H1 (cell line): ENCODE results near the gene DUSP1. TPM values are rescaled to one million over a fixed set of nuclear protein-coding genes. Genes with fewer than 3 reads are reported as not detected.

Source experiments
- CTCF ChIA-PET: fragments of 300-600 bp; sonication (Branson Sonifier 250); formaldehyde crosslinking; loops from one replicate; lab custom pipeline; 2021; ENCODE audit not compliant: partially characterized antibody; lab: Charles Lee
- POLR2A ChIA-PET: fragments of 300-600 bp; sonication (Branson Sonifier 250); formaldehyde crosslinking; loops from one replicate; lab custom pipeline; 2021; ENCODE audit warnings: inconsistent platforms; ENCODE audit not compliant: partially characterized antibody; lab: Charles Lee
- DNase-seq, 2 experiments: peaks; one replicate each; pipeline versions ENCODE4 v3.0.0 to v3.0.0-alpha.2; 2010 to 2022; ENCODE audit warnings: low spot score in 2 of 2, low read depth in 1 of 2, mixed read lengths in 1 of 2
- FAIRE-seq: peaks from 2 replicates; lab custom pipeline; 2011; peaks lifted over from hg19 to GRCh38; lab: Jason Lieb, UNC
- H2AFZ ChIP-seq: 2 replicates; pipeline ENCODE4 v1.8.1; 2012; ENCODE audit warnings: low read length, inconsistent platforms
- H2AK5ac ChIP-seq: 2 replicates; pipeline ENCODE4 v1.6.1; 2013; ENCODE audit warnings: low read depth, low read length
- H2BK120ac ChIP-seq: replicated peaks from 2 replicates; pipeline ENCODE3; 2013; ENCODE audit warnings: low read depth, low read length, inconsistent platforms
- H2BK12ac ChIP-seq: 2 replicates; pipeline ENCODE4 v1.6.1; 2013; ENCODE audit warnings: low read depth, low read length
- H2BK15ac ChIP-seq: 2 replicates; pipeline ENCODE4 v1.6.1; 2013; ENCODE audit warnings: low read length
- H2BK20ac ChIP-seq: 2 replicates; pipeline ENCODE4 v1.6.1; 2013; ENCODE audit warnings: low read length
- H2BK5ac ChIP-seq: 2 replicates; pipeline ENCODE4 v1.6.1; 2013; ENCODE audit warnings: low read depth, low read length
- H3K14ac ChIP-seq: 2 replicates; pipeline ENCODE4 v1.6.1; 2013; ENCODE audit warnings: inconsistent platforms; ENCODE audit not compliant: insufficient read length
- H3K18ac ChIP-seq: 2 replicates; pipeline ENCODE4 v1.6.1; 2013; ENCODE audit warnings: low read length; ENCODE audit errors: extremely low read depth
- H3K23ac ChIP-seq: 2 replicates; pipeline ENCODE4 v1.6.1; 2013; ENCODE audit warnings: inconsistent platforms; ENCODE audit not compliant: insufficient read length
- H3K23me2 ChIP-seq: 2 replicates; pipeline ENCODE4 v1.6.1; 2013; ENCODE audit warnings: low read depth, low read length
- H3K27ac ChIP-seq: 2 replicates; pipeline ENCODE4 v1.6.1; 2011; ENCODE audit warnings: low read depth, low read length, inconsistent platforms
- H3K27me3 ChIP-seq, 4 experiments: replicated peaks in 1 of 4; 1 replicate in 1 of 4; 2 replicates in 3 of 4; pipeline versions ENCODE4 v1.6.1 to v1.8.1; 2011 to 2013; ENCODE audit warnings: low read length in 3 of 4, mild to moderate bottlenecking in 3 of 4, inconsistent platforms in 2 of 4, mixed read lengths in 2 of 4, moderate library complexity in 1 of 4; ENCODE audit not compliant: control insufficient read depth in 3 of 4, insufficient read depth in 3 of 4; ENCODE audit errors: extremely low read depth in 1 of 4
- H3K36me3 ChIP-seq, 4 experiments: 2 replicates each; pipeline versions ENCODE4 v1.6.1 to v1.8.1; 2011 to 2013; ENCODE audit warnings: mild to moderate bottlenecking in 4 of 4, low read length in 3 of 4, moderate library complexity in 2 of 4, control low read depth in 1 of 4, inconsistent platforms in 1 of 4; ENCODE audit not compliant: insufficient read depth in 4 of 4, control insufficient read depth in 2 of 4
- H3K4ac ChIP-seq: replicated peaks from 2 replicates; pipeline ENCODE3; 2013; ENCODE audit warnings: low read length, low read depth, mixed read lengths, inconsistent platforms; ENCODE audit not compliant: insufficient read length
- H3K4me1 ChIP-seq, 4 experiments: replicated peaks in 1 of 4; 1 replicate in 1 of 4; 2 replicates in 3 of 4; pipeline versions ENCODE4 v1.6.1 to v1.8.1; 2011 to 2013; ENCODE audit warnings: low read length in 3 of 4, inconsistent platforms in 2 of 4, mixed read lengths in 1 of 4; ENCODE audit not compliant: insufficient read depth in 4 of 4, control insufficient read depth in 3 of 4
- H3K4me2 ChIP-seq, 2 experiments: 2 replicates each; pipeline versions ENCODE4 v1.6.1 to v1.8.1; 2011 to 2013; ENCODE audit warnings: low read depth in 2 of 2, low read length in 2 of 2, control low read depth in 1 of 2, inconsistent platforms in 1 of 2, mild to moderate bottlenecking in 1 of 2; ENCODE audit not compliant: insufficient read depth in 1 of 2
- H3K4me3 ChIP-seq, 4 experiments: fragments of 200-600, 300-600 bp in 1 of 4; sonication (generic), shearing (Covaris generic), sonication (Bioruptor Twin) in 1 of 4; 2 replicates each; pipeline versions ENCODE4 v1.5.1 to v1.8.1; 2011 to 2016; ENCODE audit warnings: low read length in 4 of 4, low read depth in 3 of 4, control low read depth in 2 of 4, inconsistent platforms in 2 of 4, mild to moderate bottlenecking in 2 of 4, mixed read lengths in 1 of 4, moderate library complexity in 1 of 4; ENCODE audit not compliant: insufficient read depth in 2 of 4; ENCODE audit errors: extremely low read depth in 1 of 4
- H3K56ac ChIP-seq: replicated peaks from 2 replicates; pipeline ENCODE3; 2013; ENCODE audit warnings: low read depth, mild to moderate bottlenecking, mixed read lengths, low read length, inconsistent platforms; ENCODE audit not compliant: insufficient read length
- H3K79me1 ChIP-seq: 2 replicates; pipeline ENCODE4 v1.6.1; 2013; ENCODE audit warnings: low read depth, low read length, control low read depth
- H3K79me2 ChIP-seq, 2 experiments: 2 replicates each; pipeline versions ENCODE4 v1.6.1 to v1.8.1; 2012 to 2013; ENCODE audit warnings: low read length in 2 of 2, mild to moderate bottlenecking in 2 of 2, inconsistent platforms in 1 of 2; ENCODE audit not compliant: insufficient read depth in 2 of 2, control insufficient read depth in 1 of 2
- H3K9ac ChIP-seq, 4 experiments: replicated peaks in 1 of 4; 1 replicate in 1 of 4; 2 replicates in 3 of 4; pipeline versions ENCODE4 v1.6.1 to v1.8.1; 2011 to 2013; ENCODE audit warnings: low read depth in 3 of 4, low read length in 3 of 4, control low read depth in 2 of 4, mild to moderate bottlenecking in 2 of 4, moderate library complexity in 2 of 4, inconsistent platforms in 1 of 4; ENCODE audit errors: extremely low read depth in 1 of 4
- H3K9me3 ChIP-seq, 2 experiments: 2 replicates each; pipeline versions ENCODE4 v1.6.1 to v1.8.1; 2012 to 2013; ENCODE audit warnings: mild to moderate bottlenecking in 2 of 2, moderate library complexity in 2 of 2, control low read depth in 1 of 2, inconsistent platforms in 1 of 2, low read depth in 1 of 2, low read length in 1 of 2, mixed read lengths in 1 of 2; ENCODE audit not compliant: insufficient read depth in 2 of 2
- H4K20me1 ChIP-seq, 2 experiments: replicated peaks in 1 of 2; 2 replicates each; pipeline versions ENCODE3 to v1.8.1; 2011 to 2013; ENCODE audit warnings: inconsistent platforms in 2 of 2, low read length in 2 of 2, mild to moderate bottlenecking in 1 of 2; ENCODE audit not compliant: insufficient read depth in 2 of 2, control insufficient read depth in 1 of 2
- H4K5ac ChIP-seq: 2 replicates; pipeline ENCODE4 v1.6.1; 2013; ENCODE audit warnings: low read length, low read depth, mixed read lengths, inconsistent platforms; ENCODE audit not compliant: insufficient read length
- H4K8ac ChIP-seq: 2 replicates; pipeline ENCODE4 v1.8.0; 2013; ENCODE audit warnings: mild to moderate bottlenecking, moderate library complexity, low read length, inconsistent platforms; ENCODE audit not compliant: insufficient read depth; ENCODE audit errors: extremely low read depth
- H4K91ac ChIP-seq: replicated peaks from 2 replicates; pipeline ENCODE3; 2013; ENCODE audit warnings: low read length, mixed read lengths, inconsistent platforms; ENCODE audit not compliant: insufficient read length
- CHD1 ChIP-seq: IDR thresholded peaks from 2 replicates; pipeline ENCODE4 v1.6.1; 2012; ENCODE audit warnings: low read depth, low read length, improper control_type of control experiment
- GTF2F1 ChIP-seq: IDR thresholded peaks from 2 replicates; pipeline ENCODE4 v1.6.1; 2012; ENCODE audit warnings: low read depth, low read length, improper control_type of control experiment, borderline replicate concordance
- NRF1 ChIP-seq: IDR thresholded peaks from 2 replicates; pipeline ENCODE4 v1.6.1; 2011; ENCODE audit warnings: mild to moderate bottlenecking, low read depth, low read length, improper control_type of control experiment
- YY1 ChIP-seq: IDR thresholded peaks from 2 replicates; pipeline ENCODE4 v1.6.1; 2011; ENCODE audit warnings: low read depth, mild to moderate bottlenecking, low read length
- WGBS, 2 experiments: shearing (Covaris generic) in 1 of 2; methylation state at CpG; one replicate each; pipeline versions ENCODE4 v1.1.6 to v1.1.7; 2013 to 2015; ENCODE audit warnings: low lambda C conversion rate in 2 of 2, mixed read lengths in 2 of 2, inconsistent platforms in 1 of 2, low coverage in 1 of 2, missing lambda C conversion rate in 1 of 2; ENCODE audit not compliant: insufficient replicate concordance in 2 of 2, insufficient coverage in 1 of 2, insufficient read length in 1 of 2; ENCODE audit errors: extremely low coverage in 1 of 2, missing lambda C conversion rate in 1 of 2; 5-methylcytosine and 5-hydroxymethylcytosine counted together
- polyA plus RNA-seq, 7 experiments: library from polyadenylated mRNA; depleted of rRNA in 3 of 7; stranded (reverse) in 5 of 7; unstranded in 2 of 7; fragments of >200 nt in 5 of 7; fragments of 200-250 nt in 2 of 7; gene quantifications; 1 replicate in 5 of 7; 2 replicates in 1 of 7; 4 replicates in 1 of 7; pipeline versions ENCODE4 v1.2.1 to v1.2.3, GENCODE V29; 2011 to 2013; ENCODE audit warnings: missing spikeins in 2 of 7, mixed read lengths in 2 of 7
- total RNA-seq: library from RNA; stranded (reverse); fragmentation: NEBNext Ultra II Directional; extraction: Animal tissue kit (Norgen Biotek cat#: 25700); gene quantifications from 2 replicates; pipeline ENCODE4 v1.2.1, GENCODE V29; 2021

DUSP1 gene
- total and polyA plus RNA-seq, 2 of the 8 experiments (the other 6 are each of a cell fraction or from before 2014, with no cell fraction given) = 6.5 to 11.7 TPM

- ChIA-PET POLR2A (interaction anchor here (2.0 kb wide), 1 partner anchor 52 kb away, joined by 10 read pairs; the partner anchor contains the start of gene DUSP1), CTCF (interaction anchor here (0.8 to 1.4 kb wide), 2 partner anchors 71 to 192 kb away, joined by 3 to 4 read pairs; no protein-coding TSS in a partner anchor)
- no peak overlapping the region for H2BK20ac ChIP-seq
Measured at GRCh38 chr5:172719211-172719610, 51.8 kb downstream of the DUSP1 start.

More at GRCh38 chr5:172719211-172719610, 51.8 kb downstream of the DUSP1 start:
- no peak for TF ChIP-seq CHD1
- TF ChIP-seq GTF2F1 = no peak
- no peak for TF ChIP-seq NRF1
- TF ChIP-seq YY1 = no peak
- Histone ChIP-seq H2BK5ac (no peak overlapping the region), H3K4ac (no peak overlapping the region), H3K4me2 (no peak overlapping the region), H2BK120ac (no peak overlapping the region), H3K4me3 (no peak overlapping the region), H2AK5ac (no peak overlapping the region), H3K79me2 (no peaks in the 10 kb centered on the region), H4K5ac (no peak overlapping the region), H4K20me1 (peaks cover 2 to 4% of the 10 kb centered on the region in 2 experiments), H3K23me2 (peaks cover 8% of the 10 kb centered on the region; the same call in 1 of the 2 replicates), H3K9me3 (no peaks in the 10 kb centered on the region), H3K36me3 (no peaks in the 10 kb centered on the region), H2BK12ac (no peak overlapping the region), H4K8ac (no peak overlapping the region), H3K79me1 (no peaks in the 10 kb centered on the region), H2AFZ (no peak overlapping the region), H3K18ac (no peak overlapping the region), H4K91ac (no peak overlapping the region), H2BK15ac (no peak overlapping the region), H3K4me1 (peaks cover 0 to 3% (median 2%) of the 10 kb centered on the region in 4 experiments; a peak in 2 of 7 replicates), H3K9ac (no peak overlapping the region), H3K27me3 (peaks cover 0 to 14% (median 8%) of the 10 kb centered on the region in 4 experiments; a peak in 4 of 7 replicates), H3K14ac (no peak overlapping the region), H3K27ac (no peak overlapping the region), H3K23ac (no peak overlapping the region), H3K56ac (no peak overlapping the region)
- no peak for FAIRE-seq
- DNase-seq = no peak
- WGBS, 2 experiments = 85% methylated on average over 4 of the region's 4 CpGs; no CpG with 5 or more reads in 1 of the 2 experiments
